HG02973 (cell line): ENCODE measurements around the gene CMIP.
"Not testable (repeated sequence)": the region's sequence is repeated elsewhere in the genome, so short reads cannot be mapped to it uniquely, and the experiment has no call there.

Source experiments
- ATAC-seq: cut with Tn5 transposase; IDR thresholded peaks from one replicate; pipeline ENCODE4 v1.9.1; 2021; ENCODE audit warnings: moderate library complexity; ENCODE audit not compliant: unreplicated experiment

Gene CMIP

DNA sequence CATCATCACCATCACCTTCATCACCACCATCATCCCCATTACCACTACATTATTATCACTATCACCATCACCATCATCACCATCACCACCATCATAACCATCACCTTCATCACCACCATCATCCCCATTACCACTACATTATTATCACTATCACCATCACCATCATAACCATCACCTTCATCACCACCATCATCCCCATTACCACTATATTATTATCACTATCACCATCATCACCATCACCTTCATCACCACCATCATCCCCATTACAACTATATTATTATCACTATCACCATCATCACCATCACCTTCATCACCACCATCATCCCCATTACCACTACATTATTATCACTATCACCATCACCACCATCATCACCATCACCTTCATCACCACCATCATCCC is 132.7 kb downstream of the CMIP start:
- not testable (repeated sequence) for ATAC-seq

GRCh38 chr16:81578076-81578475 is 133.5 kb downstream of the CMIP start:
- no peak for ATAC-seq

GRCh38 chr16:81578636-81579413 is 134.2 kb downstream of the CMIP start:
- ATAC-seq = no peak

GRCh38 chr16:81581107-81581506 is 136.5 kb downstream of the CMIP start:
- ATAC-seq = no peak

- no peak for ATAC-seq
These were observed 138.2 kb downstream of the CMIP start for GRCh38 chr16:81582655-81583441.

GRCh38 chr16:81583893-81584631 is 139.5 kb downstream of the CMIP start:
- ATAC-seq = no peak

GRCh38 chr16:81585785-81586184 is 141.2 kb downstream of the CMIP start:
- ATAC-seq = no peak

GRCh38 chr16:81586417-81586816 is 141.8 kb downstream of the CMIP start:
- no peak for ATAC-seq

DNA sequence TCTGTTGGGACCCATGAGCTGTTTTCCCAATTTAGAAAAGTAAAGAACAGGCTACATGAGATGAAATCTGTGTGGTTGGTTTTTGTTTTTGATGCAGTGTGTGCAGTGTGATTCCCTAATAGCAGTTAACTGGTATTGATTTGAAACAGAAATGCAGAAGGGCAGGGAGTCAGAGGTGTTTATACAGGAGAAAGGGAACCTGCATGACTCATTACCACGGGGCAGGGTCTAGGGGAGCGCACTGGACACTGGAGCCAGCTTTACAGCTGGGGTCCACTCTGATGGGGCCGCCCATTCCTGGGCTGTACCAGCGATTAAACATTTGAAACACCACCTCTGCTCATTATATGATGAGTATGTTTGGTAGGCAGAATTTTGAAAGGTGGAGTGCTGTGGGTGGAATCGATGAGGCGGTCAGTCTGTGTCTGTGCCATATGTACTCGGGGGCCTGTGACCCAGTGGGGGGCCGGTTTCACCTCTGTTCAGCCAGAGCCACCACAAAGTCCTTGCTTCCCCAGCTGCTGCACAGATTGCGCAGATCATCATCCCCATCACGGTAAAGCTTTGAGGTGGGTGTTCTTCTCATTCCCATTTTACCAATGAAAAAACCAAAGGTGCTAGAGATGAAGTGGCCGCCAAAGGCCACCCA is 142.5 kb downstream of the CMIP start:
- ATAC-seq = no peak

DNA sequence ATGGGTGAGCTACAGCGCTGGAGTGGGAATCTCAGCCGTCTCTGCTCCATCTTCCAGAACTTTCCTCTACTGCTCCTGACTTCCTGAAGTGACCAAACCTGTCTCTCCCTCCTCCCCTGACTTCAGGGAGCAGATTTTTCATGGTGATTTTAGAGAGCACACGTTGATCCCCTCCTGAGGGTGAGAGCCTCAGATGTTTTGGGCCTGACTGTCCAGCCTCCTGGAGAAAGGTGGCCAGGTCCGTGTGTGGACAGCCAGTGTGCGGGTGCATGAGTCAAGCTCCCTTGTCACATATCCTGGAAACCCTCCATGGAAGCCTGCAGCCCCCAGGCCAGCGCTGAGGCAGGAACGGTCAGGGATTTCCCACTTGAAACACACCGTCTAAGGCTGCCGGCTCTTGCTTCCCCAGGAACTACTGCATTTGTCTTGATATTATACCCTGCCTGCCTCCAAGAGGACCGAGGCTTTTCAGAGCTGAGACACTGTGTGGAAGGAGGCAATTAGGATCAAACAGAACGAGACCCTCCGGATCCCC is 143.1 kb downstream of the CMIP start:
- no peak for ATAC-seq

DNA sequence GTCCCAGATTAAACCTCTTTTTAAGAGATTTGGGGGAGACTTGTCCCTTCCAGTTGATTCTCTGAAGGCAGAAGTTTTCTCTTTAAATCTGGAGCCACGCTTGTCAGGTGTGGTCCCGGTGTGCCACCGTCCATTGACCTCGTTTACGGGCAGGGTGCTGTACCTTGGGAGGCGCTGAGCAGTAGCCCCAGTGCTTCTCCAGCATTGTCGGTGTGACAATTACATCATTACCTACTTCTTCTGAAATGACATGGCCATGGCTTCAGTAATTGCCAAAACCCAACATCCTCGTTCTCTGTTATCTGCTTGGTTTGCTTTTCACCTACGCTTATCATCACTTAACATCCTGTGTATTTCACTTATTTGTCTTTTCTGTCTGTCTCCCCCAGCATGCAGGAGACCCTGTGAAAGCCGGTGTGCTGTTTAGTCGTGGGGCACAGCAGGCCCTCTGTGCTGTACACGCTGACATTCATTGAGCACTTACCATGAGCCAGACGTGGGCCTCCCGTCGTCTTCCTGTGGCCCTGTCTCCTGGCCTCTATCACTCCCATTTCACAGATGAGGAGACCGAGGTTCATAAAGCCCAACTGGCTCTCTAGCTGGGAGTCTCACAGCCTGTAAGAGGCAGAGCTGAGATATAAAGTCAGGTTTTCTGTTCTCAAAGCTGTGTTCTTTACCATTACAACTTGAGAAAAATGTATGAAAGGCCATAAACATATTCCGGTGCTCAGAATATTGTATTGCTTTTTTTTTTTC is 143.9 kb downstream of the CMIP start:
- ATAC-seq = no peak

GRCh38 chr16:81589975-81590650 is 145.5 kb downstream of the CMIP start:
- ATAC-seq = no peak

DNA sequence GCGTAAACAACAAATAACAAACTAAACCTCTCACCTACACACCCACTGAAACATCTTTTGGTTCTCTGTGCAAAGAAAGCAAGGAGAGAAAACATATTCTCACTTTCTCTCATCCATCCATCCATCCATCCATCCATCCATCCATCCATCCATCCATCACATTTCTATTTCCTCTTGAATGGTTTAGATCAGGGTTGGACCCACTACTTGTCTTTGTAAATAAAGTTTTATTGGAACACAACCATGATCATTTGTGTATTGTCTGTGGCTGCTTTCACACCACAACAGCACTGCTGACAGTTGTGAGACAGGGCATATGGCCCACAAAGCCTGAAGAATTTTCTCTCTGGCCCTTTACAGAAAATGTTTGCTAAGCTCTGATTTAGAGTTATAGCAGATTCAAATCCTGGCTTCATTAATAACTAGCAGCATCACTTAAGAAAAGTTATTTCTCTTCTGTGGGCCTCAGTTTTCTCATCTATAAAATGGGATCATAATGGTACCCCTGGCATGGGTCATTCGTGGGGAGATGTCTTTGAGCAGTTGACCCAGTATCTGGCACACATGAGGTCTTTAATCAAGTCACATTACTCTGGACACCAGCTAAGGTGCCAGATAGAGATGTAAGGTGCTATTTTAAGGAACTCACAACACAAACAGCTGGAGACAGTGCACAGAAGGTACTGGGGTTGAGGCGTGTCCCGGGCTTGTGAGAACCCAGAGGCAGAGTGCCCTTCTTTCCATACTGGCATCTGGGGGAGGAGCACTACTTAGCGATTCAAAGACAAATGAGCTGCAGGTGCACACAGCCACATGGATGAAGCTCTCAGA is 146.3 kb downstream of the CMIP start:
- ATAC-seq = no peak

- no peak for ATAC-seq
These were observed 146.9 kb downstream of the CMIP start for GRCh38 chr16:81591545-81591870.

DNA sequence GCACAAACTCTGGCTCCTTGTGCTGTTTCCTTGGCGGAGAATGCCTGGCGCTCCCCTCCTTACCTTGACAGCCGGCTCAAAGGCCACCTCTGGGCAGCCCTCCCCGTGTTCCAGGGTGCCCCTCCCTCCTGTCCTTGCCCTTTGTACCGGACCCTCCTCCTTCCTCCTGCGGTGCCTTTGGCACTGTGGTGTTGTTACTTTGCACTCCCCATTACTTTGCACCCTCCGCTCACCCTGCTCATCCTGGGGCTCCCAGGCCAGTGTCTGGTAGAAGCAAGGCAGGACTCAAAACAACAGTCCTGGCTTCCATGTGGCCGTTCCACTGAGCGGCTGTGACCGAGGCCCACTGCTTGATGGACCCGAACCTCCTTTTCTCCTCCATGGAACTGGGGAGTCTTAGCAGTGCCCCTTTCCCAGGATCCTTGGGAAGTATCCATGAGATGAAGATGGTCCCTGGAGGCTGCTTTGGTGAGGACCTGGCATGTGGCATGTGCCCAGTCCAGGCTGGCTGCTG is 147.8 kb downstream of the CMIP start:
- no peak for ATAC-seq

GRCh38 chr16:81593481-81593880 is 148.9 kb downstream of the CMIP start:
- ATAC-seq = no peak

- no peak for ATAC-seq
These were observed 151.2 kb downstream of the CMIP start for GRCh38 chr16:81595629-81596292.

DNA sequence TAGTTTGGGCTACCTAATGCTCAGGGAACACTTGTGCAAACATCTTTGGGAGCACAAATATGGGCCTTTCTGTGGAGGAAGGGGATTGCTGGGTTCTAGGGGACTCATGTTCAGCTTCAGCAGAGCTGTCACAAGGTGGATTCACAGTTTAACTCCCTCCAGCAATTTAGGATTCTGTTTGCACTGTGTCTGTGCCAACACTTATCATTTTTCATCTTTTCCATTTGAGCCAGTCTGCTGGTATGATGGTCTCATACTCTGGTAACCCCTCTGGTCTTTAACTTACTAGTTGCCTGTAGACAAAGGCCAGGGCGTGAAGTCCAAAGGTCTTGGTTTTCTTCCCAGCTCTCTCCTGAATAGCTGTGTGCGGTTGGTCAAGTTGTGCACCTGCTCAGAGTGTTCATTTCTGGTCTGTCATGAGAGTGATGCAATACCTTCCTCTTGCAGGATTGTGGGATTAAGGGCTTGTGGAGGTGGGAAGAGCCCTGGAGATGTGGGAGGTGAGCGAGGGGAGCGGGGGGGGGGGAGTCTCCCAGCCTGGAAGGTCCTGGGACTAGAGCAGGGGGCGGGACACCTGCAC is 152.6 kb downstream of the CMIP start:
- no peak for ATAC-seq
